GM23248 (cell line): Measurements from ENCODE around the gene HSPA12B. TPM values are rescaled to one million over a fixed set of nuclear protein-coding genes. Genes with fewer than 3 reads are reported as not detected.
A peak's percentile ranks its signal among the peaks of the same experiment; 100 is the strongest.

Source experiments
- DNase-seq: peaks from one replicate; pipeline ENCODE4 v3.0.0-alpha.2; 2015
- H2AFZ ChIP-seq: fragments of 200-600 bp; sonication (generic); 2 replicates; pipeline ENCODE4 v1.6.1; 2016; ENCODE audit warnings: antibody characterized with exemption
- H3F3A ChIP-seq: fragments of 200-600 bp; sonication (generic); 2 replicates; pipeline ENCODE4 v1.6.1; 2016; ENCODE audit warnings: mild to moderate bottlenecking, antibody characterized with exemption, mixed run types; ENCODE audit not compliant: insufficient read depth
- H3K27ac ChIP-seq: fragments of 200-600 bp; sonication (generic); 2 replicates; pipeline ENCODE4 v1.5.1; 2016; ENCODE audit warnings: mild to moderate bottlenecking
- H3K27me3 ChIP-seq: fragments of 200-600 bp; sonication (generic); replicated peaks from 2 replicates; pipeline ENCODE4 v1.6.1; 2016; ENCODE audit warnings: mild to moderate bottlenecking; ENCODE audit not compliant: insufficient read depth
- H3K36me3 ChIP-seq: fragments of 200-600 bp; sonication (generic); 2 replicates; pipeline ENCODE4 v1.6.1; 2016; ENCODE audit warnings: low read depth, mild to moderate bottlenecking
- H3K4me1 ChIP-seq: fragments of 200-600 bp; sonication (generic); 2 replicates; pipeline ENCODE4 v1.6.1; 2016; ENCODE audit warnings: mild to moderate bottlenecking; ENCODE audit not compliant: insufficient read depth
- H3K4me2 ChIP-seq: fragments of 200-600 bp; sonication (generic); one replicate; pipeline ENCODE4 v1.6.1; 2016; ENCODE audit warnings: mild to moderate bottlenecking; ENCODE audit not compliant: unreplicated experiment
- H3K4me3 ChIP-seq: fragments of 200-600 bp; sonication (generic); 2 replicates; pipeline ENCODE4 v1.5.1; 2016; ENCODE audit warnings: mild to moderate bottlenecking
- H3K79me2 ChIP-seq: fragments of 200-600 bp; sonication (generic); 2 replicates; pipeline ENCODE4 v1.6.1; 2016; ENCODE audit warnings: mild to moderate bottlenecking; ENCODE audit not compliant: insufficient read depth
- H3K9ac ChIP-seq: fragments of 200-600 bp; sonication (generic); 2 replicates; pipeline ENCODE4 v1.6.1; 2016; ENCODE audit warnings: mild to moderate bottlenecking
- H3K9me2 ChIP-seq: fragments of 200-600 bp; sonication (generic); 2 replicates; pipeline ENCODE4 v1.6.1; 2016; ENCODE audit warnings: mixed run types, mild to moderate bottlenecking, moderate library complexity; ENCODE audit not compliant: insufficient read depth
- H3K9me3 ChIP-seq: fragments of 200-600 bp; sonication (generic); one replicate; pipeline ENCODE4 v1.6.1; 2017; ENCODE audit warnings: low read depth
- H4K20me1 ChIP-seq: fragments of 200-600 bp; sonication (generic); 2 replicates; pipeline ENCODE4 v1.6.0; 2016; ENCODE audit not compliant: insufficient read depth
- EZH2 ChIP-seq: fragments of 200-600 bp; sonication (generic); IDR thresholded peaks from 2 replicates; pipeline ENCODE4 v1.6.1; 2018; ENCODE audit warnings: antibody characterized with exemption, mild to moderate bottlenecking; ENCODE audit not compliant: insufficient read depth, poor library complexity, severe bottlenecking
- EZH2phosphoT487 ChIP-seq: fragments of 200-600 bp; sonication (generic); IDR thresholded peaks from 2 replicates; pipeline ENCODE4 v1.6.1; 2018; ENCODE audit warnings: antibody characterized with exemption, moderate library complexity, mild to moderate bottlenecking, low read depth; ENCODE audit not compliant: insufficient read depth
- WGBS, 2 experiments: methylation state at CpG; one replicate each; pipeline ENCODE4 v1.1.6; 2015 to 2017; ENCODE audit warnings: low lambda C conversion rate in 2 of 2, low coverage in 1 of 2; ENCODE audit errors: missing lambda C conversion rate in 2 of 2; 5-methylcytosine and 5-hydroxymethylcytosine counted together
- in situ Hi-C: fragments of 300-500 bp; cut with MboI; formaldehyde crosslinking; loops from 2 replicates; pipeline ENCODE4 v1.15.0; 2020
- polyA plus RNA-seq: library from polyadenylated mRNA; unstranded; fragments of >200 nt; fragmentation: Nextera tagmentation; extraction: Ambion mirVana; gene quantifications from 2 replicates; pipeline ENCODE4 v1.2.1, GENCODE V29; 2016
- total RNA-seq: library from RNA; depleted of rRNA; stranded (reverse); fragments of >200 nt; shearing (Covaris generic); gene quantifications from 2 replicates; pipeline ENCODE4 v1.2.3, GENCODE V29; 2014

The HSPA12B gene
- total and polyA plus RNA-seq, 2 experiments from 2014 or later = 0.11 TPM; not detected in 1

DNA sequence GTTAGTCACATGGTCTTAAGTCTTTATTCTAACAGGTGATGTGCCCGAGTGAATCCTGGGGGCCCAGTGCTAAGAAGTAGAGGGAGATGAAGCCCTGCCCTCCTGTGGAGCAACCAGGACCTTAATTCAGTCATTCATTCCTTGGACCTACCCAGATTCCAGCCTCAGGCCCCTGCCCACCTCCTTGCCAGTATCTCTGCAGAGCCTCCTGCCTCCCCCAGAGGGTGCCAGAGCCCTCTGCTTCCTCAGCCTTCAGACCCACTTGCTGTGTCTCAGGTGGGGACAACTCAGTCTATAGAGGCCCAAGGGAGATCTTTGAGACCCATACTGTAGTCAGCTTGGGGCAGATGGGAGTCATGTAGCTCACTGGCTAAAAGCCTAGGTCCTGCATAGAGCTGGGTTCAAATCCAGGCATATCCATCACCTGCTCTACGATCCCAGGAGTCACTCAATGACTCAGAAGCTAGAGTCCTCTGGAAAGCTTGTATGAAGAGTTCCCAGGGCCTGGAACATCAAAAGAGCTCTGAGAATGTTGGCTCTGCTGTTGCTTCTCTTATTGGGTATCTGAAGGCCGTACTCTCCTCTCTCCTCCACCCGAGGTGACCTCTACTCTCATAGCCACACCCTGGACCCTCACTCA, 16.2 kb upstream of the HSPA12B start:
- H3F3A ChIP-seq = no peaks in the 10 kb centered on the region
- no peak overlapping the region for H3K4me2 ChIP-seq
- H4K20me1 ChIP-seq = no peaks in the 10 kb centered on the region
- no peaks in the 10 kb centered on the region for H3K9me3 ChIP-seq
- H2AFZ ChIP-seq = no peak overlapping the region
- no peaks in the 10 kb centered on the region for H3K79me2 ChIP-seq
- H3K9me2 ChIP-seq = no peaks in the 10 kb centered on the region
- H3K4me3 ChIP-seq = no peak overlapping the region
- H3K4me1 ChIP-seq = no peaks in the 10 kb centered on the region
- peak; percentile 66 for DNase-seq
- H3K27ac ChIP-seq = no peak overlapping the region
- TF ChIP-seq EZH2 (no peak), EZH2phosphoT487 (no peak)
- no peaks in the 10 kb centered on the region for H3K36me3 ChIP-seq
- H3K9ac ChIP-seq = no peak overlapping the region
- WGBS, 2 experiments = 34 to 40% methylated on average over 4 of the region's 4 CpGs
- peaks cover 7% of the 10 kb centered on the region for H3K27me3 ChIP-seq
- in situ Hi-C loops = no loop called here

DNA sequence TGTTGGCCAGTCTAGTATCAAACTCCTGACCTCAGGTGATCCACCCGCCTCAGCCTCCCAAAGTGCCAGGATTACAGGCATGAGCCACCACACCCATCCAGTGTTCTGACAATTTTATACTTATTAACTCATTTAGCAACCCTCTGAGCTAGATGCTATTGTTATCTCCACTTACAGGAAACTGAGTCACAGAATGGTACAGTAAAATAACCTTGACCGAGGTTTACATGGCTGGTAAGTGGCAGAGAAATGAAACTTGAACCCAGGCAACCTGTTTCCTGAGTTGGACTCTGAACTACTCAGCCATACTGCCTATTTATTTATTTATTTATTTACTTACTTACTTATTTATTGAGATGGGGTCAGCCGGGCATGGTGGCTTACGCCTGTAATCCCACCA, 13.4 kb upstream of the HSPA12B start:
- Histone ChIP-seq H3K4me3 (no peak overlapping the region), H3K9ac (no peak overlapping the region), H2AFZ (no peak overlapping the region), H3K79me2 (no peaks in the 10 kb centered on the region), H3K9me2 (no peaks in the 10 kb centered on the region), H3F3A (no peaks in the 10 kb centered on the region), H3K27me3 (peaks cover 16% of the 10 kb centered on the region), H3K36me3 (no peaks in the 10 kb centered on the region), H4K20me1 (no peaks in the 10 kb centered on the region), H3K27ac (no peak overlapping the region), H3K4me2 (no peak overlapping the region), H3K9me3 (no peaks in the 10 kb centered on the region), H3K4me1 (no peaks in the 10 kb centered on the region)
- TF ChIP-seq EZH2phosphoT487 (no peak), EZH2 (no peak)
- WGBS, 2 experiments = 91% methylated on average over 4 of the region's 4 CpGs
- DNase-seq = no peak
- in situ Hi-C loops = no loop called here

- Histone ChIP-seq H3K79me2 (no peaks in the 10 kb centered on the region), H3K9me3 (no peaks in the 10 kb centered on the region), H3K9ac (no peak overlapping the region), H3K4me3 (no peak overlapping the region), H3F3A (no peaks in the 10 kb centered on the region), H3K27ac (no peak overlapping the region), H3K9me2 (no peaks in the 10 kb centered on the region), H3K4me1 (no peaks in the 10 kb centered on the region), H3K4me2 (no peak overlapping the region), H3K36me3 (no peaks in the 10 kb centered on the region), H3K27me3 (peaks cover 16% of the 10 kb centered on the region), H2AFZ (no peak overlapping the region), H4K20me1 (no peaks in the 10 kb centered on the region)
- WGBS, 2 experiments = 38 to 58% methylated on average over 2 of the region's 2 CpGs
- in situ Hi-C loops = no loop called here
- DNase-seq = no peak
- TF ChIP-seq EZH2phosphoT487 = no peak
- no peak for TF ChIP-seq EZH2
Observed at GRCh38 chr20:3720068-3720467, 12.4 kb upstream of the HSPA12B start.

GRCh38 chr20:3720626-3721025, 11.9 kb upstream of the HSPA12B start:
- Histone ChIP-seq H3K27me3 (peaks cover 16% of the 10 kb centered on the region), H3K27ac (no peak overlapping the region), H3K4me1 (no peaks in the 10 kb centered on the region), H3K9ac (no peak overlapping the region), H3K9me3 (no peaks in the 10 kb centered on the region), H3F3A (no peaks in the 10 kb centered on the region), H3K4me3 (no peak overlapping the region), H3K79me2 (no peaks in the 10 kb centered on the region), H2AFZ (no peak overlapping the region), H4K20me1 (no peaks in the 10 kb centered on the region), H3K4me2 (no peak overlapping the region), H3K36me3 (no peaks in the 10 kb centered on the region), H3K9me2 (no peaks in the 10 kb centered on the region)
- 66 to 69% methylated on average over 6 of the region's 6 CpGs for WGBS, 2 experiments
- in situ Hi-C loops = no loop called here
- no peak for TF ChIP-seq EZH2phosphoT487
- no peak for TF ChIP-seq EZH2
- DNase-seq = no peak

- no peaks in the 10 kb centered on the region for H3K9me2 ChIP-seq
- 71 to 73% methylated on average over 4 of the region's 4 CpGs for WGBS, 2 experiments
- no peaks in the 10 kb centered on the region for H3K36me3 ChIP-seq
- no peak overlapping the region for H3K27ac ChIP-seq
- in situ Hi-C loops = no loop called here
- H3K79me2 ChIP-seq = no peaks in the 10 kb centered on the region
- peaks cover 16% of the 10 kb centered on the region for H3K27me3 ChIP-seq
- TF ChIP-seq EZH2phosphoT487 (no peak), EZH2 (no peak)
- DNase-seq = no peak
- peaks cover under 1% of the 10 kb centered on the region; the same call in 1 of the 2 replicates for H3F3A ChIP-seq
- H3K9ac ChIP-seq = no peak overlapping the region
- H2AFZ ChIP-seq = no peak overlapping the region
- H3K4me2 ChIP-seq = no peak overlapping the region
- H4K20me1 ChIP-seq = no peaks in the 10 kb centered on the region
- H3K9me3 ChIP-seq = no peaks in the 10 kb centered on the region
- H3K4me3 ChIP-seq = no peak overlapping the region
- peaks cover 1% of the 10 kb centered on the region; the same call in 1 of the 2 replicates for H3K4me1 ChIP-seq
Observed at GRCh38 chr20:3721912-3722311, 10.6 kb upstream of the HSPA12B start.
